H1 (cell line): Measurements from ENCODE around the gene ANKS1B. TPM values are rescaled to one million over a fixed set of nuclear protein-coding genes. Genes with fewer than 3 reads are reported as not detected.

Source experiments
- CTCF ChIA-PET: fragments of 300-600 bp; sonication (Branson Sonifier 250); formaldehyde crosslinking; loops from one replicate; lab custom pipeline; 2021; ENCODE audit not compliant: partially characterized antibody; lab: Charles Lee
- POLR2A ChIA-PET: fragments of 300-600 bp; sonication (Branson Sonifier 250); formaldehyde crosslinking; loops from one replicate; lab custom pipeline; 2021; ENCODE audit warnings: inconsistent platforms; ENCODE audit not compliant: partially characterized antibody; lab: Charles Lee
- DNase-seq, 2 experiments: peaks; one replicate each; pipeline versions ENCODE4 v3.0.0 to v3.0.0-alpha.2; 2010 to 2022; ENCODE audit warnings: low spot score in 2 of 2, low read depth in 1 of 2, mixed read lengths in 1 of 2
- FAIRE-seq: peaks from 2 replicates; lab custom pipeline; 2011; peaks lifted over from hg19 to GRCh38; lab: Jason Lieb, UNC
- H2AFZ ChIP-seq: 2 replicates; pipeline ENCODE4 v1.8.1; 2012; ENCODE audit warnings: low read length, inconsistent platforms
- H2AK5ac ChIP-seq: 2 replicates; pipeline ENCODE4 v1.6.1; 2013; ENCODE audit warnings: low read depth, low read length
- H2BK120ac ChIP-seq: replicated peaks from 2 replicates; pipeline ENCODE3; 2013; ENCODE audit warnings: low read depth, low read length, inconsistent platforms
- H2BK12ac ChIP-seq: 2 replicates; pipeline ENCODE4 v1.6.1; 2013; ENCODE audit warnings: low read depth, low read length
- H2BK15ac ChIP-seq: 2 replicates; pipeline ENCODE4 v1.6.1; 2013; ENCODE audit warnings: low read length
- H2BK20ac ChIP-seq: 2 replicates; pipeline ENCODE4 v1.6.1; 2013; ENCODE audit warnings: low read length
- H2BK5ac ChIP-seq: 2 replicates; pipeline ENCODE4 v1.6.1; 2013; ENCODE audit warnings: low read depth, low read length
- H3K14ac ChIP-seq: 2 replicates; pipeline ENCODE4 v1.6.1; 2013; ENCODE audit warnings: inconsistent platforms; ENCODE audit not compliant: insufficient read length
- H3K18ac ChIP-seq: 2 replicates; pipeline ENCODE4 v1.6.1; 2013; ENCODE audit warnings: low read length; ENCODE audit errors: extremely low read depth
- H3K23ac ChIP-seq: 2 replicates; pipeline ENCODE4 v1.6.1; 2013; ENCODE audit warnings: inconsistent platforms; ENCODE audit not compliant: insufficient read length
- H3K23me2 ChIP-seq: 2 replicates; pipeline ENCODE4 v1.6.1; 2013; ENCODE audit warnings: low read depth, low read length
- H3K27ac ChIP-seq: 2 replicates; pipeline ENCODE4 v1.6.1; 2011; ENCODE audit warnings: low read depth, low read length, inconsistent platforms
- H3K27me3 ChIP-seq, 4 experiments: replicated peaks in 1 of 4; 1 replicate in 1 of 4; 2 replicates in 3 of 4; pipeline versions ENCODE4 v1.6.1 to v1.8.1; 2011 to 2013; ENCODE audit warnings: low read length in 3 of 4, mild to moderate bottlenecking in 3 of 4, inconsistent platforms in 2 of 4, mixed read lengths in 2 of 4, moderate library complexity in 1 of 4; ENCODE audit not compliant: control insufficient read depth in 3 of 4, insufficient read depth in 3 of 4; ENCODE audit errors: extremely low read depth in 1 of 4
- H3K36me3 ChIP-seq, 4 experiments: 2 replicates each; pipeline versions ENCODE4 v1.6.1 to v1.8.1; 2011 to 2013; ENCODE audit warnings: mild to moderate bottlenecking in 4 of 4, low read length in 3 of 4, moderate library complexity in 2 of 4, control low read depth in 1 of 4, inconsistent platforms in 1 of 4; ENCODE audit not compliant: insufficient read depth in 4 of 4, control insufficient read depth in 2 of 4
- H3K4ac ChIP-seq: replicated peaks from 2 replicates; pipeline ENCODE3; 2013; ENCODE audit warnings: low read length, low read depth, mixed read lengths, inconsistent platforms; ENCODE audit not compliant: insufficient read length
- H3K4me1 ChIP-seq, 4 experiments: replicated peaks in 1 of 4; 1 replicate in 1 of 4; 2 replicates in 3 of 4; pipeline versions ENCODE4 v1.6.1 to v1.8.1; 2011 to 2013; ENCODE audit warnings: low read length in 3 of 4, inconsistent platforms in 2 of 4, mixed read lengths in 1 of 4; ENCODE audit not compliant: insufficient read depth in 4 of 4, control insufficient read depth in 3 of 4
- H3K4me2 ChIP-seq, 2 experiments: 2 replicates each; pipeline versions ENCODE4 v1.6.1 to v1.8.1; 2011 to 2013; ENCODE audit warnings: low read depth in 2 of 2, low read length in 2 of 2, control low read depth in 1 of 2, inconsistent platforms in 1 of 2, mild to moderate bottlenecking in 1 of 2; ENCODE audit not compliant: insufficient read depth in 1 of 2
- H3K4me3 ChIP-seq, 4 experiments: fragments of 200-600, 300-600 bp in 1 of 4; sonication (generic), shearing (Covaris generic), sonication (Bioruptor Twin) in 1 of 4; 2 replicates each; pipeline versions ENCODE4 v1.5.1 to v1.8.1; 2011 to 2016; ENCODE audit warnings: low read length in 4 of 4, low read depth in 3 of 4, control low read depth in 2 of 4, inconsistent platforms in 2 of 4, mild to moderate bottlenecking in 2 of 4, mixed read lengths in 1 of 4, moderate library complexity in 1 of 4; ENCODE audit not compliant: insufficient read depth in 2 of 4; ENCODE audit errors: extremely low read depth in 1 of 4
- H3K56ac ChIP-seq: replicated peaks from 2 replicates; pipeline ENCODE3; 2013; ENCODE audit warnings: low read depth, mild to moderate bottlenecking, mixed read lengths, low read length, inconsistent platforms; ENCODE audit not compliant: insufficient read length
- H3K79me1 ChIP-seq: 2 replicates; pipeline ENCODE4 v1.6.1; 2013; ENCODE audit warnings: low read depth, low read length, control low read depth
- H3K79me2 ChIP-seq, 2 experiments: 2 replicates each; pipeline versions ENCODE4 v1.6.1 to v1.8.1; 2012 to 2013; ENCODE audit warnings: low read length in 2 of 2, mild to moderate bottlenecking in 2 of 2, inconsistent platforms in 1 of 2; ENCODE audit not compliant: insufficient read depth in 2 of 2, control insufficient read depth in 1 of 2
- H3K9ac ChIP-seq, 4 experiments: replicated peaks in 1 of 4; 1 replicate in 1 of 4; 2 replicates in 3 of 4; pipeline versions ENCODE4 v1.6.1 to v1.8.1; 2011 to 2013; ENCODE audit warnings: low read depth in 3 of 4, low read length in 3 of 4, control low read depth in 2 of 4, mild to moderate bottlenecking in 2 of 4, moderate library complexity in 2 of 4, inconsistent platforms in 1 of 4; ENCODE audit errors: extremely low read depth in 1 of 4
- H3K9me3 ChIP-seq, 2 experiments: 2 replicates each; pipeline versions ENCODE4 v1.6.1 to v1.8.1; 2012 to 2013; ENCODE audit warnings: mild to moderate bottlenecking in 2 of 2, moderate library complexity in 2 of 2, control low read depth in 1 of 2, inconsistent platforms in 1 of 2, low read depth in 1 of 2, low read length in 1 of 2, mixed read lengths in 1 of 2; ENCODE audit not compliant: insufficient read depth in 2 of 2
- H4K20me1 ChIP-seq, 2 experiments: replicated peaks in 1 of 2; 2 replicates each; pipeline versions ENCODE3 to v1.8.1; 2011 to 2013; ENCODE audit warnings: inconsistent platforms in 2 of 2, low read length in 2 of 2, mild to moderate bottlenecking in 1 of 2; ENCODE audit not compliant: insufficient read depth in 2 of 2, control insufficient read depth in 1 of 2
- H4K5ac ChIP-seq: 2 replicates; pipeline ENCODE4 v1.6.1; 2013; ENCODE audit warnings: low read length, low read depth, mixed read lengths, inconsistent platforms; ENCODE audit not compliant: insufficient read length
- H4K8ac ChIP-seq: 2 replicates; pipeline ENCODE4 v1.8.0; 2013; ENCODE audit warnings: mild to moderate bottlenecking, moderate library complexity, low read length, inconsistent platforms; ENCODE audit not compliant: insufficient read depth; ENCODE audit errors: extremely low read depth
- H4K91ac ChIP-seq: replicated peaks from 2 replicates; pipeline ENCODE3; 2013; ENCODE audit warnings: low read length, mixed read lengths, inconsistent platforms; ENCODE audit not compliant: insufficient read length
- ASH2L ChIP-seq: fragments of 200-600, 300-600 bp; sonication (generic); IDR thresholded peaks from one replicate; pipeline ENCODE4 v1.7.1; 2017; ENCODE audit warnings: low read length
- BRCA1 ChIP-seq: IDR thresholded peaks from 2 replicates; pipeline ENCODE4 v1.6.1; 2012; ENCODE audit warnings: low read depth, low read length, improper control_type of control experiment
- CEBPB ChIP-seq: IDR thresholded peaks from 2 replicates; pipeline ENCODE4 v1.6.1; 2012; ENCODE audit warnings: low read depth, low read length
- JUN ChIP-seq: IDR thresholded peaks from 2 replicates; pipeline ENCODE4 v1.6.1; 2011; ENCODE audit warnings: low read depth, mild to moderate bottlenecking, improper control_type of control experiment, low read length
- POLR2AphosphoS5 ChIP-seq: IDR thresholded peaks from 2 replicates; pipeline ENCODE4 v1.6.1; 2011; ENCODE audit warnings: low read depth, low read length
- SAP30 ChIP-seq: fragments of 300-600 bp; sonication (generic); IDR thresholded peaks from 2 replicates; pipeline ENCODE4 v1.7.1; 2012; ENCODE audit warnings: low read length, moderate library complexity, mild to moderate bottlenecking, inconsistent platforms; ENCODE audit not compliant: insufficient read depth, insufficient replicate concordance
- SIN3A ChIP-seq, 2 experiments: IDR thresholded peaks in 1 of 2; conservative IDR thresholded peaks in 1 of 2; 2 replicates each; pipeline ENCODE4 v1.6.1; 2011 to 2012; ENCODE audit warnings: low read length in 2 of 2, improper control_type of control experiment in 1 of 2, low read depth in 1 of 2, mild to moderate bottlenecking in 1 of 2
- SIRT6 ChIP-seq: IDR thresholded peaks from one replicate; pipeline ENCODE4 v1.7.1; 2012; ENCODE audit warnings: low read length, inconsistent platforms
- SP2 ChIP-seq: IDR thresholded peaks from 2 replicates; pipeline ENCODE4 v1.6.1; 2012; ENCODE audit warnings: mild to moderate bottlenecking, low read length, inconsistent platforms
- SP4 ChIP-seq: IDR thresholded peaks from 2 replicates; pipeline ENCODE4 v1.6.1; 2012; ENCODE audit warnings: low read length, inconsistent platforms
- SRF ChIP-seq: IDR thresholded peaks from 2 replicates; pipeline ENCODE4 v1.6.1; 2011; ENCODE audit warnings: mild to moderate bottlenecking, low read depth, low read length, moderate library complexity
- TAF1 ChIP-seq: IDR thresholded peaks from 2 replicates; pipeline ENCODE4 v1.6.1; 2011; ENCODE audit warnings: mild to moderate bottlenecking, low read depth, low read length
- TBP ChIP-seq: IDR thresholded peaks from 2 replicates; pipeline ENCODE4 v1.6.1; 2011; ENCODE audit warnings: low read depth, low read length, improper control_type of control experiment
- ZNF274 ChIP-seq: IDR thresholded peaks from 2 replicates; pipeline ENCODE4 v1.7.0; 2012; ENCODE audit warnings: low read length, borderline replicate concordance; ENCODE audit errors: extremely low read depth
- polyA plus RNA-seq, 7 experiments: library from polyadenylated mRNA; depleted of rRNA in 3 of 7; stranded (reverse) in 5 of 7; unstranded in 2 of 7; fragments of >200 nt in 5 of 7; fragments of 200-250 nt in 2 of 7; gene quantifications; 1 replicate in 5 of 7; 2 replicates in 1 of 7; 4 replicates in 1 of 7; pipeline versions ENCODE4 v1.2.1 to v1.2.3, GENCODE V29; 2011 to 2013; ENCODE audit warnings: missing spikeins in 2 of 7, mixed read lengths in 2 of 7
- total RNA-seq: library from RNA; stranded (reverse); fragmentation: NEBNext Ultra II Directional; extraction: Animal tissue kit (Norgen Biotek cat#: 25700); gene quantifications from 2 replicates; pipeline ENCODE4 v1.2.1, GENCODE V29; 2021
- TF ChIP-seq, protein P1 (sequence below): IDR thresholded peaks from 2 replicates; pipeline ENCODE4 v1.6.1; 2012; ENCODE audit warnings: inconsistent platforms

ANKS1B gene
- total and polyA plus RNA-seq, 2 of the 8 experiments (the other 6 are each of a cell fraction or from before 2014, with no cell fraction given), result 2.7 to 6.1 TPM

DNA sequence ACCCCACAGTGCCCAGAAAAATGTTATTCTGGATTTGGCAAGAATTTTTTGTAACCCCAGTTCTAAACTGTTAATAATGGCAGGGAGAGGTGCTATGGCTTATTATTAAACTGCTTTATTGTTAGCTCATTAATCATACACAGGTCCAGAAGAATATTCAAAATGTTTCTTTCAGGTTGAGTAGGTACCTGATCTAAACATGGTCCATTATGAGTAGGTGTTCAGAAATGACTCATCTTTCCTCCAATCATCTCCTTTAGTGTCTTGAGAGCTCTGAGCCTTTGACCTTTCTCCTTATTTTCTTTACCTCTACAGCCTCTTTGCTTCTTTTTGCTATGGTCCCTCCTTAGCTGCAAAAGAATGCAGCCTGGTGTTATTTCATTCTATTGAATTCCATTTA lies 548.2 kb downstream of the ANKS1B start:
- Histone ChIP-seq H2BK20ac (no peak overlapping the region), H3K79me2 (no peaks in the 10 kb centered on the region), H3K9ac (no peak overlapping the region), H2AFZ (no peak overlapping the region), H3K23me2 (no peaks in the 10 kb centered on the region), H2BK15ac (no peak overlapping the region), H2BK120ac (no peak overlapping the region), H2AK5ac (no peak overlapping the region), H3K9me3 (no peaks in the 10 kb centered on the region), H3K4me1 (peaks cover 0 to 2% (median 0%) of the 10 kb centered on the region in 4 experiments; a peak in 2 of 7 replicates), H3K56ac (no peak overlapping the region), H3K4ac (no peak overlapping the region), H3K36me3 (no peaks in the 10 kb centered on the region), H3K27me3 (no peaks in the 10 kb centered on the region), H2BK12ac (no peak overlapping the region), H3K79me1 (no peaks in the 10 kb centered on the region), H4K8ac (no peak overlapping the region), H4K20me1 (no peaks in the 10 kb centered on the region), H2BK5ac (no peak overlapping the region), H3K27ac (no peak overlapping the region), H3K23ac (no peak overlapping the region), H3K4me3 (no peak overlapping the region), H3K18ac (no peak overlapping the region), H3K4me2 (no peak overlapping the region), H4K91ac (no peak overlapping the region), H3K14ac (no peak overlapping the region), H4K5ac (no peak overlapping the region)
- ChIA-PET CTCF (interaction anchor here (0.6 to 0.9 kb wide), 3 partner anchors 49 to 105 kb away, joined by 3 to 4 read pairs (median 3); no protein-coding TSS in a partner anchor), POLR2A (no interaction called here)
- FAIRE-seq, result no peak
- no peak for DNase-seq
- no peak for TF ChIP-seq SAP30
- no peak for TF ChIP-seq ZNF274
- no peak for TF ChIP-seq SRF
- no peak for TF ChIP-seq TBP
- no peak for TF ChIP-seq TAF1
- no peak for TF ChIP-seq SIRT6
- no peak for TF ChIP-seq CEBPB
- TF ChIP-seq BRCA1, result no peak
- TF ChIP-seq SP2, result no peak
- TF ChIP-seq, protein P1, sequence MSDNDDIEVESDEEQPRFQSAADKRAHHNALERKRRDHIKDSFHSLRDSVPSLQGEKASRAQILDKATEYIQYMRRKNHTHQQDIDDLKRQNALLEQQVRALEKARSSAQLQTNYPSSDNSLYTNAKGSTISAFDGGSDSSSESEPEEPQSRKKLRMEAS, result no peak
- TF ChIP-seq POLR2AphosphoS5, result no peak
- no peak for TF ChIP-seq SIN3A (conservative IDR thresholded peaks at IDR 0.05 in 1 of 2, IDR thresholded peaks at IDR 0.05 in 1 of 2; ENCODE audit: low read depth in 1 of 2, low read length in 2 of 2)
- no peak for TF ChIP-seq ASH2L
- TF ChIP-seq JUN, result no peak
- TF ChIP-seq SP4, result no peak
